NT2/D1 (cell line): ENCODE data around the gene SAMD10.

Experiments used
- DNase-seq: peaks from one replicate; pipeline ENCODE4 v3.0.0-alpha.2; 2011; ENCODE audit warnings: low read depth, low spot score
- H3K27me3 ChIP-seq: 2 replicates; pipeline ENCODE4 v1.6.0; 2011; ENCODE audit warnings: mild to moderate bottlenecking; ENCODE audit not compliant: insufficient read length, insufficient read depth
- H3K36me3 ChIP-seq: 2 replicates; pipeline ENCODE4 v1.6.1; 2011; ENCODE audit warnings: mild to moderate bottlenecking, low read length, mixed read lengths; ENCODE audit not compliant: insufficient read depth, insufficient read length
- H3K4me1 ChIP-seq: 2 replicates; pipeline ENCODE4 v1.5.1; 2011; ENCODE audit not compliant: insufficient read depth, insufficient read length
- H3K4me3 ChIP-seq: 2 replicates; pipeline ENCODE4 v1.5.1; 2011; ENCODE audit warnings: low read depth; ENCODE audit not compliant: insufficient read length
- H3K9ac ChIP-seq: 2 replicates; pipeline ENCODE4 v1.6.0; 2011; ENCODE audit warnings: low read depth; ENCODE audit not compliant: insufficient read length
- H3K9me3 ChIP-seq: 2 replicates; pipeline ENCODE4 v1.5.1; 2011; ENCODE audit warnings: mild to moderate bottlenecking, low read length; ENCODE audit not compliant: insufficient read depth
- SUZ12 ChIP-seq: IDR thresholded peaks from 2 replicates; pipeline ENCODE4 v1.6.1; 2011; ENCODE audit not compliant: insufficient read length, insufficient read depth; ENCODE audit errors: extremely low read depth
- YY1 ChIP-seq: IDR thresholded peaks from 2 replicates; pipeline ENCODE4 v1.6.1; 2011; ENCODE audit not compliant: insufficient read length, insufficient read depth
- ZNF274 ChIP-seq: IDR thresholded peaks from 2 replicates; pipeline ENCODE4 v1.6.1; 2011; ENCODE audit warnings: mild to moderate bottlenecking, low read depth, low read length

Gene SAMD10

DNA sequence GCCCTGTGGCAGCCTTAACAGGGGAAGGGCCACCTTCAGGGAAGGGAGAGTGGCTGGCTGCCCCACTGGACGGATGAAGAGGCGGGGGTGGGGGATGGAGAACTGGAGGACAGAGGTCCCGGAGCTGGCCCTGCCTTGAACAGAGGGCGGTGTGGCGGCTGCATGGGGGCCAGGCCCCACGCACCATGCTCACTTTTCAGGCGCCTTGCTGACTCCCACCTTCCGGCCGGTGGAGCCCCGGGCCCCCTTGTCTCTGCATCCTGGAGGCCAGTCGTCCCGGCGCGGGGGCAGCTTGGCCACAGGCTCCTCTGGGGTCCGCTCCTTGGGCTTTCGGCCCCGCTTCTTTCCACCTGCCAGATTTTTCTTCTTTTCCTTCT lies 19.8 kb downstream of the SAMD10 start:
- H3K36me3 ChIP-seq, result peaks cover 56% of the 10 kb centered on the region
- H3K27me3 ChIP-seq, result no peaks in the 10 kb centered on the region
- no peak overlapping the region for H3K4me3 ChIP-seq

DNA sequence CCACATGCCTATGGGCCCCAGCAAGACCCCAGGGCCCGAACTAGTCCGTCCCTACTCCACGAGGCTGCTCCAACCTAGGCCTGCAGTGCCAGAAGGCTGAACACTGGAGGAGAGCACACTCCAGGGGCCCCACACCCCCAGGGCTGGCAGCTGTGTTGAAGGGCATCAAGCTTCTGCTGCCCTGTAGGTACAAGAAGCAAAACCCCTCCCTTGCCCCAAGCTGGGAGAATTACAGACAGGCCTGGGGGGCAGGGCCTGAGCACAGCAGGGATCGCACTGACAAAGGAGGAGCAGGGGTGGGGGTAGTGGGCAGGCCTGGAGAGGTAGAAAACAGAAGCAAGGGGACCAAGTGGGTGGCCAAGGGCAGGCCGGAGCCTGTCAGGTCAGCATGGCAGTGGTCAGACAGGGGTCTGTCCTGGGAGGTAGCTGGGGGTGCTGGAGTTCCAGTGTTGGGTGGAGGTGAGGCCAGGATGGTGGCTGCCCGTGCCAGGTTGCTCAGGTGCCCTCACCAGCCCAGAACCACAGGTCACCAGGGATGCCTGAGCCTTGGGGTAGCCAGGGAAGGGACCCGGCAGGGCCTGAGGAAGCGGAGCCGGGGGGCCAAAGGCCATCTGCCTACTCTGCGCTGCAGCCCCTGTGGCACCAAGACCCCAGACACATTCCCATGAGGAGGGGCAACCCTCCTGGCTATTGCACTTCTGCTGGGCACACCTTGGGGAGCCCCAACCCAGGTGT lies 20.3 kb downstream of the SAMD10 start:
- TF ChIP-seq ZNF274 (no peak), SUZ12 (no peak), YY1 (no peak)
- Histone ChIP-seq H3K36me3 (peaks cover 56% of the 10 kb centered on the region), H3K4me3 (peak overlapping the region; percentile 21), H3K4me1 (peaks cover 24% of the 10 kb centered on the region), H3K9ac (no peak overlapping the region), H3K27me3 (no peaks in the 10 kb centered on the region), H3K9me3 (peaks cover 6% of the 10 kb centered on the region; the same call in 1 of the 2 replicates)
- DNase-seq, result no peak

More for the DNA sequence above, 19.8 kb downstream of the SAMD10 start:
- no peak for DNase-seq
- TF ChIP-seq SUZ12 (no peak), ZNF274 (no peak), YY1 (no peak)
- Histone ChIP-seq H3K4me1 (peaks cover 19% of the 10 kb centered on the region), H3K9me3 (peaks cover 12% of the 10 kb centered on the region; the same call in 1 of the 2 replicates), H3K9ac (no peak overlapping the region)

DNA sequence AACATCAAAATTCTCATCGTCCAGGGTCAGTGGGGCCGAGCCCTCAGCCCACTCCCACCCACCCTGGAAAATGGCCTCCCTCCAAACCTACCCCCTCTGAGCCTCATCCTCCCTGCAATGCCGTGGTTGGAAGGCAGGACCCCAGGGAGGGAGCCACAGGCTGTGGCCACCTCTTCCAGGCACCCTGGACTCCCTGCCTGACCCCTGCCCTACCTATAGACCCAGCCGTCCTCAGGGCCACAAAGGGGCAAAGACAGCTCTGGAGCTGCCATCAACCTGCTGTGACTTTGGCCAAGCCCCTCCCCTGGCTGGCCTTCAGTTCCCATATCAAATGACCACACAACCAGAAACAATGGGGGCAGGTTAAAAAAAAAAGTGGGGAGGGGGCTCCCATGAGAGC lies 21.0 kb downstream of the SAMD10 start:
- H3K4me1 ChIP-seq, result peaks cover 29% of the 10 kb centered on the region
- peaks cover 55% of the 10 kb centered on the region for H3K36me3 ChIP-seq
- no peak overlapping the region for H3K4me3 ChIP-seq
- H3K27me3 ChIP-seq, result no peaks in the 10 kb centered on the region
- no peak overlapping the region for H3K9ac ChIP-seq
- TF ChIP-seq ZNF274, result no peak
- TF ChIP-seq YY1, result no peak
- TF ChIP-seq SUZ12, result no peak
- DNase-seq, result no peak
- no peaks in the 10 kb centered on the region for H3K9me3 ChIP-seq

- peak; percentile 48 for DNase-seq
- H3K36me3 ChIP-seq, result peaks cover 49% of the 10 kb centered on the region
- no peaks in the 10 kb centered on the region for H3K27me3 ChIP-seq
- peak overlapping the region; percentile 55 for H3K4me3 ChIP-seq
- peaks cover 29% of the 10 kb centered on the region for H3K4me1 ChIP-seq
- peak overlapping the region; percentile 87 for H3K9ac ChIP-seq
- H3K9me3 ChIP-seq, result no peaks in the 10 kb centered on the region
- no peak for TF ChIP-seq ZNF274
- TF ChIP-seq SUZ12, result no peak
- TF ChIP-seq YY1, result no peak
Observed at GRCh38 chr20:63957690-63958441, 21.6 kb downstream of the SAMD10 start.

GRCh38 chr20:63957004-63957689 lies 22.3 kb downstream of the SAMD10 start:
- H3K36me3 ChIP-seq, result peaks cover 48% of the 10 kb centered on the region
- peak overlapping the region; percentile 87 for H3K9ac ChIP-seq
- no peaks in the 10 kb centered on the region for H3K27me3 ChIP-seq
- peaks cover 36% of the 10 kb centered on the region for H3K4me1 ChIP-seq
- TF ChIP-seq YY1, result no peak
- no peak for TF ChIP-seq ZNF274
- no peak for TF ChIP-seq SUZ12
- peak; percentile 65 for DNase-seq
- no peaks in the 10 kb centered on the region for H3K9me3 ChIP-seq
- peak overlapping the region; percentile 55 for H3K4me3 ChIP-seq

DNA sequence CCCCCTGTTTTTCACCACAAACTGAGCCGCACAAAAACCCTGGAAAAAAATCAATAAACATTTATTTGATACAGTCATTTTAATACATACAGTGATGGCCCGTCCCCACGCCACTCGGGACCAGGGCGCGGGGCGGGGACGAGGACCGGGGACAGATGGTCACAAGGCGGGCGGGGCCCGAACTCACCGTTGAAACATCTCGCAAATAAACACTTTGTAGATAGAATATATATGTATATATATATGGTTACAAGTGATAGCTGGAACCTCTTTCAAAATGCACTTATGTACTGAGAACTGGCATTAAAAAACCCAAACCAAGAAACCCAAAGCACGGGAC lies 22.8 kb downstream of the SAMD10 start:
- Histone ChIP-seq H3K36me3 (peaks cover 47% of the 10 kb centered on the region), H3K4me1 (peaks cover 41% of the 10 kb centered on the region), H3K27me3 (no peaks in the 10 kb centered on the region), H3K9ac (peak overlapping the region; percentile 87), H3K4me3 (peak overlapping the region; percentile 55), H3K9me3 (no peaks in the 10 kb centered on the region)
- TF ChIP-seq ZNF274, result no peak
- no peak for DNase-seq
